NCI-H2227 treated with DMSO at 0.1 percent for 48 hours (cell line): ENCODE results near the gene DOCK4.

Source experiments
- DNase-seq: peaks from one replicate; lab custom pipeline; 2025; lab: John Stamatoyannopoulos, UW

DOCK4 gene

DNA sequence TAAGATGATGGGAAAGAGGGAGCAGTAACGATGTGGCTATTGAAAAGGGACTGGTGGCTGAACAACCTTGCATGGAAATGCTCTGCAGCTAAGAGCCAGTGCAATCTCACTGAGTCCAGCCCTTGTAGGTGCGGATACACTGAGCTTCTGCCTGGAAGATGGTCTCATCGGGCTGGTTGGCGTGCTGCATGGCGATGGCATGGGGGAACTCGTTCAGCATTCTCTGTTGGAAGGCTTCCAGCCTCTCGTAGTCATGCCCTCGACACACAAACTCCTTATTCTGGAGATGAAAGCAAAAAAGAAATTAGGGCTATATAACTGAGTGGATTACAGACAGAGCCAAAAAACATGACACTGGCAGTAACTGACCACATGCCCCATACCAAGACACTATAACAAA lies 446.2 kb downstream of the DOCK4 start:
- DNase-seq: no peak

DNA sequence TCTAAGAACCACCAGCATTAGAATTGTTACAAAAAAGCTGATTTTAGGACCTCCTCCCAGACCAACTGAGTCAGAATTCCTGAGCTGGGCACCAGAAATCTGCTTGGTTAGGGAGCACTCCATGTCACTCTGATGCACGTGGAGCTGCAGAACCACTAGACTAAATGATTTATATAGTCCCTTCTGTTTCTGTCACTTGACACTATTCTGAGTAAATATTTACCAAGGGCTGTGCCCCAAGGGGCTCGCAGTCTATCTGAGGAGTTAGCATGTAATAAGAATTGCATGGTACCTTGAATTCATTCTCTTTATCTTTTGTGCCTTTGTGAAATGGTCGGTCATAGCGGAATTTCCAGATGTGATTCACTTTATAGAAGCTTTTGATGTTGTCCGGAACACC lies 447.9 kb downstream of the DOCK4 start:
- DNase-seq: no peak

- DNase-seq: no peak
Measured at GRCh38 chr7:111756687-111757178, 449.5 kb downstream of the DOCK4 start.

DNA sequence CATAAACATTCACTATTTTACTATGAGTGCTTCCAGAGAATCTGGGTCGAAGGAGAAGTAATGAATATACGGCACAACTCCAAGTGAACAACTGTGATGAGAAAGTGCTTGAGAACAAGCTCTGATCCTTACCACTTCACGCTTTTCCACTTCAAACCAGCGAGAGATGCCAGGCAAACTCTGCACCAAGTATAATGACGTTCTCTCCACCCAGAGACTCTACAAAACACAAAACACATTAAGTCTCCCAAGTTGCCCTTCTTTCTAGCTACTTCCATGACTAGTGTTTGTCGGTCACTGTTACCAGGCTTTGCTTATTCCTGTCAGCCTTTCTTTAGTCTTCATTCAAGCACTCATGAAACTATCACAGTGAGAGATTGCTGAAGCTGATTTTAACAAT lies 450.8 kb downstream of the DOCK4 start:
- no peak for DNase-seq

DNA sequence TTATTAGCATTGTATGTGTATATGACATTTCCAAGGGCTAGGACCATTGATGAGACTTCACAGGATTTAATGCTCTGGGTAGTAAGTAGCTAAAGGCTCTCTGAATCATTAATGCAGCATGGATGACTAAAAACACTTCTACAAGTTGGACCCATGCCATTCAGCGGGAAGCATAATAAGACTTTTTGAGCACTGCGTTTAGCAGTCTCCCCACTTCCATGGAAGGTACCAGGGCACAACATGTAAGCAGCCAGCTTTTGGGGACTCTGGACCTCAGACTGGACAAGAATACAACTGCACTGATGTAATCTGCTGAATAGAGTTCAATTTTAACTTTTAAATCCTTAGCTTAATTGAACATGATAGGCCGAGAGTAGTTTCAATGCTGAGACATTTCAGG lies 452.2 kb downstream of the DOCK4 start:
- no peak for DNase-seq

GRCh38 chr7:111752022-111752582 lies 454.1 kb downstream of the DOCK4 start:
- DNase-seq: peak; percentile 65

DNA sequence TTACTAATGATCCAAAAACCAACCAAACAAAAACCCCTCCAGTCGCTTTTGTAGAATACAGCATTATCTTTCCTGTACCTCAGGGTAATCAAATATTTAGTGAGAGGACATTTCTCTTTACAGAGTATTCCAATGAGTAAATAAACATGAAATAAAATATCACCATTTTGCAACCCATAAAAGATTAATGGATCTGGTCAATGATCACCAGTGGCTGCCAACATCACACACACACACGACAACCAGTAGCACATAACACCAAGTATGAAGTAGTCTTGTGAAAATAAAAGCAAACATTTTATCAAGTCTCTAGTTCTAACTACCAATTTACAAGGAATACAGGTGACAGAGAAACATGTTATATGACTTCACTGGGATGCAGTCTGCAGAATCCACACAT lies 455.3 kb downstream of the DOCK4 start:
- DNase-seq: no peak

DNA sequence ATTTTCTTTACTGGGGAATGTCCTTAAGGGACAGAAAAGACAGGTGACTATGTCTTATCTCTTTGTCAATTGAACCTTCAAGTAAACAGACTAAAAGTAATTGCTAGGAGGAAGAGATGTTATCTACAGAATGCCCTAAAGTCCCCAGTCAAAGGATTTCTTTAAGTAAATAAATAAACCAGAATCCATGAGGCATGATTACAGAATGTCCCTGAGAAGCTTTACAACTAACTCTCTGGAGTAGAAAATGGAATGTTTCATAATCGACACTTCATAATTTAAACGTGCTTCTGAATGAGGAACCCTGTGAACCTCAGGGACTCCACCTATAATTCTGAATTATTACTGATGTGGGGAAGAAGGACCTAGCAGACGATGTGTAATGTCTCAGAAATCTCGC lies 456.0 kb downstream of the DOCK4 start:
- no peak for DNase-seq

GRCh38 chr7:111749625-111750024 lies 456.6 kb downstream of the DOCK4 start:
- DNase-seq: no peak

GRCh38 chr7:111747718-111748117 lies 458.5 kb downstream of the DOCK4 start:
- DNase-seq: no peak

- no peak for DNase-seq
Measured at GRCh38 chr7:111746950-111747349, 459.2 kb downstream of the DOCK4 start.

DNA sequence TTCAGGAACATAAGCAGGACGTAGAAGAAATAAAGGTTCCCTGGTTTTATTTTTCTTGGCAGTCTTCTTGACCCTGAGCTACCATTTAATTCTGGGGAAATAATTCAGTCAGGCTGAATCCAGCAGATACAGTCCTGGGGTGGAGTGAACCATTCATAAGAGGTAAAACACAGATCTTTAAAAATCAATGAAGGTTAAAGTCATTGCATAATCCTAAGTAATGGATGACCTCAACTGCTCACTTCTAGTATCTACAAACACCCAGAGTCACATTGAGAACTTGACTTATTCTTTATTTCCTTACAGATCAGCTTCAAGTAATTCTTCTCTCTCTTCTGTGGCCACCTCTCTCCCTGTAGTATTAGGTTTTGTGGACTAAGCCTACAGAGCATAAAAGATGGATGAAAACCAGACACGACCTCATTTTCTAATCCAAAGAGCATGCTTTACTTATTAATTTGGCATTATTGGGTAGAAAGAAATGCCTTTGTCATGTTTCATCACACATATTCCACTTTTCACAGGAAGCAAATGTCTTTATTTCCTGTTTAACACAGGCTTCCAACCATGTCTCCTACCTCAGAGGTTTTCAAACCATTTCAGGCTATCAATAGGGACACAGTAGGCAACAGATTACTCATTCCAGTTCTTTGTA lies 461.6 kb downstream of the DOCK4 start:
- no peak for DNase-seq

DNA sequence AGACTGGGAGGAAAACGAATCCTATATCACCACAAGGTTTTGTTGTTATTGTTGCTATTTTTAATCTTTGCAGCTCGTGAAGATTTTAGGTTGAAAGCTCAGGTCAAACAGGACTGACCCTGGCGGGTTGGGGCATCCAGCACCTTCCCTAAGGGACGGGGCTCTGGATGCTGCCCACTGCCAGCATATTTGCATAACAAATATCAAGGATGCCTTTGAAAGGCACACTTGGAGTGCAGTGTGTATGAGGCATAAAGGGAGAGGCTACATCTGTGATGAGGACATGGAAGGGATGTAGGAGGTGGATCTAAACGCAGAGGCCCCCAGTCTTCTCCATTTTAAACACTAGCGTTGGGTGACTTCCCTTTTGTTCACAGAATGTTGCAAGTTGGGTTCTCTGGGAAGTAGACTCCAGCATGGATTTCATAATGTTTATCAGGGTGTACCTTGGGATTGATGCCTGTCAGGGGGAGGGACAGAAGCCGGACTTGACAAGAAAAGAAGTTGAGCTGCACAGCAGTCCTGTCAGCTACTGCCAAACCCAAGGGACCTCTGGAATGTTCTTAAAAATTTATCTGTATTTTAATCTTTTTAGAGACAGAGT lies 462.9 kb downstream of the DOCK4 start:
- DNase-seq: no peak

GRCh38 chr7:111741811-111742240 lies 464.4 kb downstream of the DOCK4 start:
- peak; percentile 81 for DNase-seq

DNA sequence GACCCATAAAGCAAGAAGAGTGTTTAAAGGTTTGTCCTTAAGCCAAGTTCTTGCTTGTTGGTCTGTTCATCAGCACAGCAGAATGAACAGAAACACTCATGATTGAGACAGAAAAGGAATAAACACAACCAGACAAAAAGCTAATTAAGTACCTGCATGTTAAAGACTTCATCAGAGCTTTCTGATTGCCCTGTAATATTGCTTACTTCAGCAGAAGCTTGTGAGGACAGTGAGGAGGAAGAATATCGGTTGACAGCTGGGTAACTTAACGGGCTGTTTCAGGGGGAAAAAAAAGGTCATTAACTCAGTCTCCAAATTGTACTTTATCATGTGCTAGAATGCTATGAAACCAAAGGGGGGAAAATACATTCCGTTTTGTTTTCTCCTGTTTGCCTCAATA lies 465.3 kb downstream of the DOCK4 start:
- DNase-seq: no peak

GRCh38 chr7:111736552-111736874 lies 469.7 kb downstream of the DOCK4 start:
- DNase-seq: no peak

- peak; percentile 81 for DNase-seq
Measured at GRCh38 chr7:111735661-111736551, 470.3 kb downstream of the DOCK4 start.

DNA sequence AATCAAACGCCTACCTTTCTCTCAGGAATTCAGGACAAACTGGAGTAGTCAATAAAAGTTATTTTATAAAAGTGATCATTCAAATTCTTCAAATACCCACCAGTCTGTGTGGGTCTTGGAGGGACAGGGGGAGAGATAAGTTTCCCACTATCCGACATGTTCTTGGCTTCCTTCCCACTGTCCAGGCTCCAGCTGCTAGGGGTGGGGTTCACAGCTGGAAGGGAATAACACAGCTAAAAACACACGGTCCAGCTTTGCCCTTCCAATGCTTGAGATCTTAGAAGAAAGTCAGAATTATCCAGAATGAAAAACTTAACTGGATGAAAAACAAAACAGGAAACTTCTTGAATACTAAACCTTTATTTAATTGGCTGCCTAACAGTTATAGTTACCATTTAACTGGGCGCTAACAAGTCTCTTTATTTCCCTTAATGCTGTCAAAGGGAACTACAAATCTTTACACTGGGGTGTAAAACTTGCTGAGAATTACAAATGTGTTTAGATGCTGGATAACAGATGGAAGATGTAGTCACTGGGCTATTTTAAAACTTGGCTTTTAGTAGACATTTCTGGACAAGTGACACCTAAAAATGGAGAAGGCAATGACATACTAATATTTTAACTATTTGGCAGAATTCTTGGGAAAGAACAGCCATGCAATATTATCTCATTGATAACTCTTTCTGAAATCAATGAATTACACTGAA lies 471.1 kb downstream of the DOCK4 start:
- no peak for DNase-seq

GRCh38 chr7:111732923-111733322 lies 473.3 kb downstream of the DOCK4 start:
- DNase-seq: no peak

DNA sequence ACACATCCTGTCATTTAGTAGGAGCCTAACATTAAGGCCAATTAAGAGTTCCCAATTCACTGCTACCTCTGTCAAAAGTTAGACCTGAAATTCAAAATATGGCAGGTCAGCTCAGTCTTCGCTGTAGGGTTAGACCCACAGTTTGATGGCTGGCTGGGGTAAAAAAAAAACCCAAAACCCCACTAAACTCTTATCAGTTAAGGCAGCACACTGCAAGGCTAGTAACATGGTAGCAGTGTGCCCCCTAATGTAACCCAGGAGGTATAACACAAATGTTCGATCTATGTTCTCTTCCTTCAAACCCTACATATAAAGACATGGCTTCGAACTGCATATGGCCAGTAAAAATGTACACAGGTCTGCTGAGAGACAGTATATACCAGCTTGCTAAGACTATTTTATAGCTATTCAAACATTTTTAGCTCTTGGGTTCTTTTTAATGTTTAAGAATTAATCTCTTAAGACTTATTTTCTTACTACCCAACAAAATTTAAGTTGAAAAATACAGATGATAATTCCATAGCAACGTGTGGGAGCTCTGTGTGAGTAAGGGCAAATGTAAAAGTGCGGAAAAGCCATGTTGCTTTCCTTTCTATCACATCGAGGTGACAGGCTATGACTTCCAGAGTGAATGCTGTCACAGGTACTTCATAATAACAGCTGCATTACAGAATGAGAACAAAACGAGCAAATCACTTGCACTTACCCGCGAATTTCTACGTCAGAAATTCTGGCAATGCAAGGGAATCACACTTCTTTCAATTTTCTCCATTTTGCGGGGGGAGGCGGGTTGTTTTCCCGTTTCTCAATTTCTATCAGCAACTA lies 475.5 kb downstream of the DOCK4 start:
- no peak for DNase-seq

DNA sequence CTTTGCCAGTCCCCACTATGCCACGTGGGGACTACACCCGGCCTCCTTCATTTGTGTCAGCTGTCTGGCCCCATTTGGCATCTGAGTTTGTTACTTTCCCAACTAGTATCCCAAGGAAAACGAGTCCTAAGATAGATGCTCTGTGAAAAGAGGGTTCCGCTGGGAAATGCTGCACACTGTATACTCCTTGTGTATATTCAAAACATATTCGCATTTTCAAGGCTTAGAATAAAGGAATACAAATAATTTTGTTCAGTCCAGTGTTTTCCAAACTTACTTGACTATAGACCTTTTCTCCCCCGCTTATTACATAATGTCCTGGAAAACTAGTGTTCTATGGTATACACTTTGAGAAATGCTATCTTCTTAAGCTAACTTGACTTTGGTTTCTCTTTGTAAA lies 476.1 kb downstream of the DOCK4 start:
- no peak for DNase-seq
